Transverse colon (tissue), 4 donors: ENCODE data around the gene BLOC1S3.

Experiments used
- EP300 ChIP-seq: sonication (generic); formaldehyde crosslinking; IDR thresholded peaks from one replicate; pipeline ENCODE4 v1.6.1; 2017; ENCODE audit warnings: antibody characterized with exemption, low read depth
- POLR2A ChIP-seq: fragments of 450-650 bp; IDR thresholded peaks from one replicate; pipeline ENCODE4 v1.6.1; 2016; ENCODE audit warnings: antibody characterized with exemption, mild to moderate bottlenecking, moderate library complexity
- POLR2AphosphoS5 ChIP-seq, 3 donors: sonication (generic); formaldehyde crosslinking; IDR thresholded peaks; one replicate each; pipeline ENCODE4 v1.6.1; 2016; ENCODE audit warnings: antibody characterized with exemption in 3 of 3
- TF ChIP-seq, protein P1 (sequence below), 5 experiments: fragments of 200-600 bp in 3 of 5; fragments of 450-650 bp in 2 of 5; sonication (generic) in 3 of 5; IDR thresholded peaks; 1 replicate in 2 of 5; 2 replicates in 3 of 5; pipeline ENCODE4 v1.5.1; 2016 to 2017; ENCODE audit warnings: antibody characterized with exemption in 5 of 5, inconsistent platforms in 3 of 5, mild to moderate bottlenecking in 2 of 5, moderate library complexity in 1 of 5

- TF ChIP-seq, protein P1, sequence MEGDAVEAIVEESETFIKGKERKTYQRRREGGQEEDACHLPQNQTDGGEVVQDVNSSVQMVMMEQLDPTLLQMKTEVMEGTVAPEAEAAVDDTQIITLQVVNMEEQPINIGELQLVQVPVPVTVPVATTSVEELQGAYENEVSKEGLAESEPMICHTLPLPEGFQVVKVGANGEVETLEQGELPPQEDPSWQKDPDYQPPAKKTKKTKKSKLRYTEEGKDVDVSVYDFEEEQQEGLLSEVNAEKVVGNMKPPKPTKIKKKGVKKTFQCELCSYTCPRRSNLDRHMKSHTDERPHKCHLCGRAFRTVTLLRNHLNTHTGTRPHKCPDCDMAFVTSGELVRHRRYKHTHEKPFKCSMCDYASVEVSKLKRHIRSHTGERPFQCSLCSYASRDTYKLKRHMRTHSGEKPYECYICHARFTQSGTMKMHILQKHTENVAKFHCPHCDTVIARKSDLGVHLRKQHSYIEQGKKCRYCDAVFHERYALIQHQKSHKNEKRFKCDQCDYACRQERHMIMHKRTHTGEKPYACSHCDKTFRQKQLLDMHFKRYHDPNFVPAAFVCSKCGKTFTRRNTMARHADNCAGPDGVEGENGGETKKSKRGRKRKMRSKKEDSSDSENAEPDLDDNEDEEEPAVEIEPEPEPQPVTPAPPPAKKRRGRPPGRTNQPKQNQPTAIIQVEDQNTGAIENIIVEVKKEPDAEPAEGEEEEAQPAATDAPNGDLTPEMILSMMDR (IDR thresholded peaks at IDR 0.05): no peak
- no peak for TF ChIP-seq POLR2AphosphoS5 (IDR thresholded peaks at IDR 0.05)
- no peak for TF ChIP-seq EP300
- no peak for TF ChIP-seq POLR2A
These were observed 41.3 kb upstream of the BLOC1S3 start for GRCh38 chr19:45137179-45137761.
